HG03571 (cell line): Measurements from ENCODE around the gene PGAM5.

Experiments used
- ATAC-seq: cut with Tn5 transposase; IDR thresholded peaks from one replicate; pipeline ENCODE4 v1.9.1; 2021; ENCODE audit not compliant: unreplicated experiment

Gene PGAM5

DNA sequence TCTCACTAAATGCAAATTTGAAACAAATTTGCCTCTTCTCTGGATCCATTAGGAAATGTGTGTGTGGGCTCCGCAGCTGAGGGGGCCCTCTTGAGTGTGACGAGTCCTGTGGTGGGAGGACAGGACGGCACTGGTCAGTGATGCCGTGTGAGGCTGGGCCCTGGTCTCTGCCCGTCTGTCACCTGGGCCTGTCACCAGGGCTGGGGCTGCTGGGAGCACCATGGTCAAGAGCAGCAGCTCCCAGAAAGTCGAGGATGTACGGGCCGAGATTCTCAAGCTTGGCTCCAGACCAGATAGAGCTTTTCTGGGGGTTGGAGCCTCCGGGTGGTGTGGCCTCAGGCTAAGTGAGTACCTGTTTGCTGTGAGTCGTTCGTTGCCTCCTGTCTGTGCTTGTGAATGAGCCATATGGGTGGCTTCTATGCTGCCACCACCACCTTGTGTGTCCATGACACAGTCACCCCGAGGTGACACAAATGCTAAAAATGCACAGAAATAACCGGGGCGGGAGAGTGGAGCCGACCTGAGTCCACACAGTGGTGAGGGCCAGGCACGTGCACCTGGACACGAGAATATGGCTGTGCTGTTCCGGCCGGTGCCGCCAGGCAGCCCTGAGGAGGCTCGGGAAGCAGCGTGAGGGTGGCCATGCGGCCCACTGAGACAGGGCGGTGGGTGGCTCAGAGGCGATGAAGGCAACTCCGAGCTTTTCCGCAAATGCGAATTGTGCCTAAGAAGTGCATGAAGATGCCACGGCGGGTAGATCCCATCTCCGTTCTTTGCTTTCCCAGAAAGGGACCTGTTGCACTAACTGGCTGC lies 8.7 kb downstream of the PGAM5 start:
- no peak for ATAC-seq

DNA sequence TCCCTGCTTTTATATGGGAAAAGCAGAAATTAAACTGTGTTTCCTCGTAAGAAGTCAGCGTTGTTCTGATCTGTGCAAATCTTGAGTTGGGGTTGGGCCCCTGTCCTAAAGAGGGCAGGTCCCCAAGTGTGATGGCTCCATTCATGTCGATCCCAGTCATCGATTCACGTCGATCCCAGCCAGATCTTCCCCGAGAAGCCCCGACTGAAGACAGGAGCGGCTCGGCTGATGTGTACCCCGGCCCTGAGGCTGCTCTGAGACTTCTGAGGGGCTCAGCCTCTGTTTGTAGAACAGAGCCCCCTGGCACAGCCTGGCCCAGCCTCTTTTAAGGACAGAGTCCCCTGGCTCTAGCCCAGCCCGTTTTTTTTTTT lies 9.3 kb downstream of the PGAM5 start:
- ATAC-seq = no peak

DNA sequence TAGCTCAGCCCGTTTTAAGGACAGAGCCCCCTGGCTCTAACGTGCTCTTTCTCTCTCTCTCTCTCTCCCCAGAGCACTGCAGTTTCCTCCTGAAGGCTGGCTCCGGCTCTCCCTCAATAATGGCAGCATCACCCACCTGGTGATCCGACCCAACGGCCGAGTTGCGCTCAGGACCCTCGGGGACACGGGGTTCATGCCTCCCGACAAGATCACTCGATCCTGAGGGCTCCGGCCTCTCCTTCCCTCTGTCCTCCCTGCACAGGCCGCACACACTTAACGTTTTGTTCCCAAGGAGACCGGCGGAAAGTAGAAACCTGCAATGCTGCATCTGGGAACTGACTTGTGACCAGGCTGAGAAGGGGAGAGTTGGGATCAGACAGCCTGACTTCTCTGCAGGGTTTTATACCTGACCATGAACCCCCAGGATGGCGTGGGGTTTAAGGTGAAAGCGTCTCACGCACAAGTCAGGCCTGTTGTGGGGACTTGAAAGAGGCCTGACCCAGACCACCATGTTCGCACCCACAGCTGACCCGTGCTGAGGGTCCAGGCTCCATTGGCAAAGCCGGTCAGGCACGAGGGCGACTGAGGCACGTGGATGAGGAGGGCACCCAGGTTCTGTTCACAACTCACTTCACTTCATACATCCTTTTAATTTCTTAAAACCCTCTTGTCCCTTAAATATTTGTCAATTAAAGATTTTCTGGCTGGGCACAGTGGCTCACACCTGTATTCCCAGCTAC lies 10.1 kb downstream of the PGAM5 start:
- ATAC-seq = no peak

DNA sequence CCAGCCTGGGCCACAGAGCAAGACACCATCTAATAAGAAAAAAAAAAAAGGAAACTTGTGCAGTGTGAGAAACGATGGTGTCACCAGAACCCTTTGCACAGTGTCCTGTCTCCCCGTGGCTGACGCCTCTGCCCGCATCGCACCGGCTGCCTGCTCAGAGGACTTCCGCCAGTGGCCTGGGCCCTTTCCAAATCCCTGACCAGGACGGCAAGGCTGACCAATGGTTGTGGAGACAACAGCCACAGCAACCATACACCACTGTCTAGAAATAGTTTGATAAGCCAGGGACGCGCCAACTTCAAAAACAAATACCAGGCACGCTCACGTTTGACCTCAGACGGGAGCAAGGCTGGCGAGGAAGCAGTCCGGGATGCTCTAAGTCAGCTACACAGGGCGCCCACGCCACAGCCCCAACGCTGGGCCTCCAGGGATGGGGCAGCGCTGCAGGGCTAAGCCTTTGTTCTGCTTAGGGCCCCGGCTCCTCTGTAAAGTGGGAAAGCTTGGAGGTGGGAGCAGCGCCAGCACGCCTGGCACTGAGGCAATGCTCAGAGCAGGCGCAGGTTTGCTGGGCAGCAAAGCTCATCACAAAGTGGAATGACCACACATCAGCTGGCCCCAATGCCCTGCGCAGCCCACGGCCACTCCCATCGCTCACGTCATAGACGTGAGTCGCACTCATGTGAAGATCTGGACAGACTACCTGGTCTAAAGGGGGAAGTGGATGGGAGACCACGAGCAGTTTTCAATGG lies 12.5 kb downstream of the PGAM5 start:
- no peak for ATAC-seq

DNA sequence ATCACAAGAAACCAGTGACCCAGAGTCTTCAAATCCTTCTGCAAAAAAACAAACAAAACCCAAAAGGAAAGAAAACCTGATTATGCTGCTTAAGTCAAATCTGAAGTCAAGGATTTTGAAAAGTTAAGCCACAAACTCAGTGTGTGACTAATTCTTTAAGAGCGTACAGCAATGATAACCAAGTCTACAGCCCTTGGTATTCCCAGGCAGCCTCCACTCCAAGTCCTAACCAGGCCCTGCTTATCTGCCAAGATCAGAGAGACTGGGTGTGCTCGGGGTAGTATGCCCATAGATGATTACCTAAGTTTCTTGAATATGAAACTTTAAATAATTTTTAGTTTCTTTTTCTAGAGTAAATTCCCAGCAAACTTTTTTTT lies 13.1 kb downstream of the PGAM5 start:
- ATAC-seq = no peak

DNA sequence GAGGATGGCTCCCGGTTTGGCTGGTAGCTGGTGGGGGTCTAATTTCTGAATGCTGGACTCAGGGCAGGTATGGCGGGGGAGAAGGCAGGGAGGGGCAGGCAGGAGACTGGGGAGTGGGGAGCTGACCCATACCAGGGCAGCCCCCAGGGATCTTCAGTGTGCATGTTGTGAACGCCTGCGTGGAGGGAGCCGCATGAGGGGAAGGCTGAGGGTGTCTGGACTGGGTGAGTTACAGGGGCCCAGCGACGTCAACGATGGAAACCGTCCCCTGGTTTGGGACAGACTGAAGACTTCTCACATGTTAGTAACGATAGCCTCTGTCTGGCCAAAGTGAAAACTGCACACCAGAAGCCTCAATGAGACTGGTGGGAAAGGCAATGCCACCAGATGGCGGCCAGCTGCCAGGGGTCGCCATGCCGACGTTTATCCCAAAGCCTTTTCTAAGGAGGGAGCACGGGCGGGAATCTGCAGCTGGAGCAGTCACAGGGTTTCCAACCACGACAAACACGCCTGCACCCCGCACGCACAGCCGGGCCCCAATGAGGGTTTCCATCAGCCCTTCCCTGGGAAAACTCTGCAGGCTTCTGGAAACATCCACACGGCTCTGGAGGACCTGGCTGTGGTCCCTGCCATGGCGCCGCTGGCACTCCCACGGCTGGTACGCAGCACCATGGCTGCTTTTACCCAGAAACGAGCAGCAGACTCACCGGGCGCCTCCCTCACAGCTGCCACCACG lies 14.0 kb downstream of the PGAM5 start:
- ATAC-seq = no peak

DNA sequence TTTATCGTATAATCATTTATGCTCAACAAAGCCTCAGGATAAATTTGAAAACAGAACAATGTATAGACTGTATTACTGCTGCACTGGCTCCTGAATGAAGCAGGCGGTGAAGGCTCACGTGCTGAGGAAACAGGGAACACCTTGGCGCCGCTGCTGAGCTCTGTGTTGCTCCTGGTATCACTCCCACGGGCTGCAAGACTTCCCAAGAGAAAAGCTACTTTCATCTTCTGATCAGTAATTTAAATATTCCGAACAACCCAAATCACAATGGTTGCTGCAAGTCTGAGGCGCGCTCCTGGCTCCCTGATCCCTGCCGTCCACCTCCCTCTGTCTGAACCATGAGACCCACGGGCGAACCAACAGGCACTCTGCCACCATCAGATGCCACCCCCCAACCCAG lies 15.7 kb downstream of the PGAM5 start:
- no peak for ATAC-seq

DNA sequence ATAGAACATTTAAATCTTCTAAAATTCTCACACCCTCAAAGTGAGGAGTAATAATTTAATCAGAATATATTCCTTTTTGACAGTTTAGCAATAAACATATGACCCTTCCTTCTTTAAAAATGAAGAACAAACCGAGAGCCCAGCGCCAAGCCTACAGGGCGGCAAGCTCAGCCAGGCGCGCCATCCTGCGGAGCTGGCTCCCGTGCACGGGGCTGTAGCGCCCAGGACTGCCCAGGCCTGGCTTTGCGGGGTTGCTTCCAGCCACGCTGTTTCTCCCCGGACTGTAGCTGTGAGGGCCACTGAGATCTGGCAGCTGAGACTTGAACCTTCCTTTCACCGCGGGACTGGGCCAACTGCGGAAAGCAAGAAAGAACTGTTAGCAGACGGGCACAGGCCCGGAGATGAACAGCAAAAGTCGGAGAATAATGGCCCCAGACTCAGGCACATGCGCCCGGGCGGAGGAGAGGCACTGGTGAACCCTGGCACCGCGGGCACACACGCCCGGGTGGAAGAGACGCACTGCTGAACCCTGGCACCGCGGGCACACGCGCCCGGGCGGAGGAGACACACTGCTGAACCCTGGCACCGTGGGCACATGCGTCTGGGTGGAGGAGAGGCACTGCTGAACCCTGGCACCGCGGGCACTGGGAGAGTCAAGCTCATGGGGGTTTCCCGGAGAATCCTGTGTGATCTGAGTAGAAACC lies 16.6 kb downstream of the PGAM5 start:
- no peak for ATAC-seq

DNA sequence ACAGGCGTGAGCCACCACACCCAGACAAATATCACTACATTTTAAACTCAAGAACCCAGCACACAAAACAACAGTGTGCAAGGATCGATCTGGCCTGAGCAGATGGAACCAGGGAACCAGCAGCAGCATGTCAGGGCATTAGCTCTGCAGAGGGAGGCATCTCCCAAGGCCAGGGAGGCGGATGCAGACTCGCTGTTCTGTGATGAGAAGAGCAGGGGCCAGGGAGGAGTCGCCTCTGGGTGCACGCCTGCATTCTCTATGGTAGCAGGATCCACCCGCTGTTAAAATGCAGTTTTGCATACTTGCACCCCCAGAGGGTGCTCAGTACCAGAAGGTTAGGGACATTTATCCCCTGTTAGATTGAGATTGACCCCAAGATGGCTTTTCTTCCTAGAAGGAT lies 17.9 kb downstream of the PGAM5 start:
- ATAC-seq = no peak

DNA sequence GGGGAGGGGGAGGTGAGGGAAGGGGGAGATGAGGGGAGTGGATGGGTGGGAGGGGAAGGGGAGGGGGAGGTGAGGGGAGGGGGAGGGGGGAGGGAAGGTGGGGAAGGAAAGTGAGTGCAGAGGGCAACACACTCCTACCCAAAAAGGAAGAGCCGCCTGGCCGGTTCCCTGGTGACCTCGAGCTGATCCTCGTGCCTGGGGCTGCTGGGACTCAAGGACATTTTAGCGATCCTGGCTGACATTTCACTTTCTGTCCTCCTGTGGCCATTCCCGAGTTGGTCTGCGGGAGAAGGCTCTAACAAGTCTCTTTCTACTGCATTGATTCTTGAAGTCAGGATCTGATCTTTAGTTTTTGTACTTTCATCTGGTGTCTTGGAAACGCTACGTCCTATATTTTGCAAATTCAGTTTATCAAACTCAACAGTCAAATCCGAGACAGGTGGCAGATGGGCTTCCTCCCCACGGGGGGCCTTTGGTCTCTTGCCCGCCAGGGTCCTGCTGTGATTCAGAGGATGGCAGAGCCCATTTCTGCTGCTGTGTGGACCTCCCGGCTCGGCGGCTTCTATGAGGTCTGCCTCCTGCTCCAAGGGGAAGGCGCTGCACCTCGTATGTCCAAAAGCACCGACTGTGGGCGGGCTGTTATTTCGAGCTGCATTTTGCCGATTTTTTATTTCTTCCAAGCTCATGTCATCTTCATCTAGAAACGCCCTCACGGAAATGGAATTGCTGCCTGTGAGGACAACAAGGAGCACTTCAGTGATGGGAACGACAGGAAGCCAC lies 19.1 kb downstream of the PGAM5 start:
- no peak for ATAC-seq

DNA sequence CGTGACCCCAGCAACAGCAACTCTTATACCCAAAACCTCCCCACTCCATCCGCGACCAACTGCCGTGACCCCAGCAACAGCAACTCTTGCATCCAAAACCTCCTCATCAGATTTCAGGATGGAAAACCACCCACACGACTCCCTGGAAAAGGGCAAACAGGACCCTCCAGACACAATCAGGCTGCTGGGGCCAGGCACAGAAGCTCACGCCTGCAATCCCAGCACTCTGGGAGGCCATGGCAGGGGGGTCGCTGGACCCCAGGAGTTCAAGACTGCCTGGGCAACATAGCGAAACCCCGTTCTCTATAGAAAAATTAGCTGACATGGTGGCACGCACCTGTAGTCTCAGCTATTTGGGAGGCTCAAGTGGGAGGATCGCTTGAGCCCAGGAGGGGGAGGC lies 19.7 kb downstream of the PGAM5 start:
- ATAC-seq = no peak

DNA sequence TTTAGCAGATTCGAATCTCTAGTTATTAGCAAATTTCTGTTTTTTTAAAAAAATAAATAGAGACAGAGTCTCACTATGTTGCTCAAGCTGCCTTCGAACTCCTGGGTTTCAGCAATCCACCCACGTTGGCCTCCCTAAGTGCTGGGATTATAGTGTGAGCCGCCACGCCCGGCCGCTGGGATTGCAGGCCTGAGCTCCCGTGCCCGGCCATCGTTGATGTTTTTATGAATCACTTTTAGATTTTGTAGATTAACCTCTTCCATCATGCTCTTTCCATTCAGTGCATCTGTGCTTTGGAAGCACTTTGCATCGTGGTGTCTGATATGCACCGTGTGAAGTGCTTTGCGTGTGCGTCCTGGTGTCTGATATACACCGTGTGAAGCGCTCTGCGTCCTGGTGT lies 20.9 kb downstream of the PGAM5 start:
- ATAC-seq = no peak

DNA sequence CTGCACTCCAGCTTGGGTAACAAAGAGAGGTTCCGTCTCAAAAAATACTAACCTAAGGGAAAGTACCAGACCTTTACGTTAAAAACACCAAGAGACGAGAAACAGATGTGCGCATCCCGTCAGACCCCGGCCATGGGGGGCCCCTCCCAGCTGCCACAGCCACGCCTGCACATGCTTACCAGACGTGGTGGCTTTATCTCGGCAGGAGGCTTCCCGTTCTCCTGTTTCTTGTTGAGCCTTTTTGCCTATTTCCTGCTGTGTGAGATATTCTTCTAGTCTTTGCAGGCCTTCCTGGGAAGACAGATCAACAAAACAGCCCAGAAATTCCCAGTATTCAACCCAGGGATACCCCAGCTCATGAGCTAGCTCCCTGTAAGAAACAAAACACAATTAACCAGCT lies 23.6 kb downstream of the PGAM5 start:
- ATAC-seq = no peak

DNA sequence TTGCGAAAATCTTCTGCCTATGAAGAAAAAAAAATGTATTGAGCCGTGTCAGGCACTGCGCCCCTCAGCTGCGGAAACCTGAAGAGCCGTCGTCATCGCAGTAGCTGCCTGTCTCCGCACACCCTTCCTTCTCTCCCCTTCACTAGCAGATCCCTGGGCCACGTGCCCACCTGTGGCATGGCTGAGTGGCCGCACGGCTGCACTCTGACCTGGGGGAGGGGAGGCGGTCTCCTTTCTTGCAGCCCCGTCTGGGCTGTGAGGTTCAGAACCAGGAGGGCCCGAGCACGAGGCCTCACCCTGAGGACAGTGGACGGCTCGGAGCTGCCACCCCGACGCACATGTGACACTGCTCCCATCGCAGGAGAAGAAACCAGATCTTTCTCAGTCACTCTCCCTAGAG lies 24.9 kb downstream of the PGAM5 start:
- no peak for ATAC-seq

DNA sequence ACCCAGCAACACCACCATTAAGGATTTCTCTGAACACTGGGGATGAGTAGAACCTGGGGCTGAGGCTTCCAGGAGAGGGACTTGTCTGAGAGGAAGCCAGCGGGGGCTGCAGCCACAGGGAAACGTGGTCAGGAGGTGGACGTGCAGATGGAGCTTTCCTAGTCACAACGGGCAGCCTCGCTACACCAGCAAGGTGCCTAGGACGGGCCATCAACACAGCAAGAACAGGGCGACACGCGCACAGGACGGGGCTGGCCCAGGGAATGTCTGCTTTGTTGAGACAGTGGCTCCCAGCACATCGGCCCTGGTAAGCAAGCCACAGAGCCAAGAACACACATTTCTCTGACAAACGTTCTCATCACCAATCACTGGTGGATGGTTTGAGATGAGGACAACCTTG lies 25.7 kb downstream of the PGAM5 start:
- no peak for ATAC-seq

DNA sequence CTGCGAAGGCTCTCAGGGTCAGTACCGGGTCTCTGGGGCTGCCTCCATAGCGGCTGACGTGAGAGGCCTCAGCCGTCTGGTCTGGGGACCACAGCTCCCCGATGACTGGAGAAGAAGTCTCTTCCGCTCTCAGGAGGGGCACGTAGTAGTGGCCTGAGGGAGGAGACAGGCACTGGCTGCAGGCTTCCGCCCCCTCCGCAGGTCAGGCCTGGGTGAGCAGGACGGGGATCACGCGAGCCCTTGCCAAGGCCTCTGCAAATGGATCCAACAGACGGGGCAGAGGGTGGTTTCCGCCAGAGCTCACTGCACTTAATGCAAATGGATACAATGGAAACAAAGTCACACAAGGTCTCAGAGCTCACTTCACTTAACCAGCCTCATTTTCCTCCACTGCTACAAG lies 26.3 kb downstream of the PGAM5 start:
- ATAC-seq = no peak

DNA sequence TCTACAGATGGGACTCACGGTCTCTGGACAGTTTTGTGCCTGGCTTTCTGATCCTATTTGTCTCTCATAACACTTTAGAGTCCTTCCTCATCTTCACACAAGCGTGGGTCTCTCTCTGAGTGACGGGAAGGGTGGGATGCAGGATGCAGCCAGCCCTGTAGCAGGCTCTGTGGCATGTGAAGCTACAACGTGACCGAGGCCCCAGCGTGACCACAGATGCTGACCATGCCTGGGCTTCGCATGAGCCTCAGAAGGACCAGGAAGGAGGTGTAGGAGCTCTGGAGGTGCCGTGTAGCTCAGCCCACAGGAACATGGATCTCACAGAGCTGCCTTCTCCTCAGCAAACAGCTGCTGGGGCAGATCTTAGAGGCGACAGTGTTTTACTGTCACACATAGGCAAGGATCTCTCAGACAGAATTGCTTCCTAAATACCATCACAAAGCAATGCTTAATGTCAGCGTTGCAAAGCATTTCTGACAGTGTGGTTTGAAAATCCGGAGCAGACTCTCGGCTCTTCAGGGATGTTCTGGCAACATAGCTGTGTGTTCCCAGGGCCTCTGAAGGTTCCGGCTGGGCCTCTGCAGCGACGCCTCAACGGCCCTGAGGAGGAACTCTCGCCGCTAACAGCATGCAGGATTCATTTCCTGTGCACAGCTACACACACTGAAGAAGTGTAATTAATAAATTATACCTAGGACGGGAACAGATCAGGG lies 29.1 kb downstream of the PGAM5 start:
- ATAC-seq = no peak

DNA sequence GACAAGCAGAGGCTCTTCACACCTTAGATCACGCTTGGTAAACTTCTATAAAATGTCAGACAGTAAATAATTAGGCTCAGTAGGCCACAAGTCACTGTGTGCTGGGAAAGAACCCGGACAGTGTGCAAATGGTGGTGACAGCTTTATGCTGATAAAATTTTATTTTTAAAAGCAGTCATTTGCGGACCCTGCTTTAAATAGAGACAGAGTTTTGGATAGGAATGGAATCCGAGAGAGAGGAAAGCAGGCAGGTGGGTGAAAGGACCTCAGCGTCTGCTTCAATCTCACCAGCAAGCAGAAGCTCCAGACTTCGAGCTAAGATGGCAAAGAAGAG lies 29.6 kb downstream of the PGAM5 start:
- ATAC-seq = no peak

DNA sequence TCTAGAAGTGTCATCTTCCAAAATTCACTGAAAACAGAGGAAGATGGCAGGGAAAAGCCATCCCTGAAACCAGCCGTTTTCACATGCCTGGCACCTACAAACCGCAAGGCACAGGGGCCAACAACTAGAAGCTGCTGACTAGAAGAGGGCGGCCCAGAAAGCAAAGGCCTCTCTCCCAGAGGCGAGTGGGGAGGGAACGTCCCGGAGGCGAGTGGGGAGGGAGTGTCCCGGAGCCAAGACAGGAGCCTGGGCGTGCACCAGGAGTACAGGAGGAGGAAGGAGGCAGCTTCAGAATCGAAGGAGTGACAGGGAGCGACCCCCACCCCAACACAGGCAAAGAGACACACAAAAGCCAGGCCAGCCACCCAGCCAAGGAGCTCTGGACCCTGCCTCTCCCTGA lies 30.0 kb downstream of the PGAM5 start:
- no peak for ATAC-seq
